Thymus (tissue), 11 donors: ENCODE results near the gene TPST2. TPM values are rescaled to one million over a fixed set of nuclear protein-coding genes. Genes with fewer than 3 reads are reported as not detected.
"Not testable (repeated sequence)": the region's sequence is repeated elsewhere in the genome, so short reads cannot be mapped to it uniquely, and the experiment has no call there.

Source experiments
- DNase-seq, 9 donors: peaks; one replicate each; pipeline ENCODE4 v3.0.0-alpha.2; 2013; ENCODE audit warnings: low spot score in 9 of 9, low read depth in 6 of 9, missing footprints in 1 of 9
- H3K27ac ChIP-seq, 2 donors: one replicate each; pipeline ENCODE4 v1.5.1; 2013; ENCODE audit warnings: control low read depth in 1 of 2, low read depth in 1 of 2, low read length in 1 of 2, mild to moderate bottlenecking in 1 of 2, moderate library complexity in 1 of 2
- H3K27me3 ChIP-seq, 2 donors: one replicate each; pipeline ENCODE4 v1.5.1; 2013; ENCODE audit warnings: low read length in 1 of 2; ENCODE audit not compliant: control insufficient read depth in 2 of 2, insufficient read depth in 1 of 2
- H3K36me3 ChIP-seq, 2 donors: one replicate each; pipeline ENCODE4 v1.5.1; 2013; ENCODE audit warnings: low read length in 1 of 2, mild to moderate bottlenecking in 1 of 2, moderate library complexity in 1 of 2; ENCODE audit not compliant: control insufficient read depth in 2 of 2, insufficient read depth in 2 of 2
- H3K4me1 ChIP-seq, 2 donors: one replicate each; pipeline ENCODE4 v1.5.1; 2013; ENCODE audit warnings: low read length in 2 of 2; ENCODE audit not compliant: control insufficient read depth in 2 of 2, insufficient read depth in 2 of 2
- H3K4me3 ChIP-seq, 2 donors: one replicate each; pipeline ENCODE4 v1.5.1; 2013; ENCODE audit warnings: low read length in 2 of 2, control low read depth in 1 of 2, mild to moderate bottlenecking in 1 of 2
- H3K9me3 ChIP-seq, 2 donors: one replicate each; pipeline ENCODE4 v1.5.1; 2013; ENCODE audit warnings: low read length in 1 of 2, mild to moderate bottlenecking in 1 of 2; ENCODE audit not compliant: control insufficient read depth in 2 of 2, insufficient read depth in 1 of 2
- WGBS: extraction: QIAGEN DNeasy Blood & Tissue Kit; methylation state at CpG from one replicate; pipeline ENCODE4 v1.1.7; 2013; 5-methylcytosine and 5-hydroxymethylcytosine counted together
- polyA plus RNA-seq: library from polyadenylated mRNA; stranded (reverse); fragments of 200-250 nt; gene quantifications from one replicate; pipeline ENCODE4 v1.2.3, GENCODE V29; 2013
- total RNA-seq: library from RNA; stranded (reverse); fragments of 120-200 nt; gene quantifications from one replicate; pipeline ENCODE4 v1.2.4, GENCODE V29; 2013
- donor health status: healthy.

TPST2 gene
- total and polyA plus RNA-seq, 2 donors = 17.0 to 20.3 TPM

DNA sequence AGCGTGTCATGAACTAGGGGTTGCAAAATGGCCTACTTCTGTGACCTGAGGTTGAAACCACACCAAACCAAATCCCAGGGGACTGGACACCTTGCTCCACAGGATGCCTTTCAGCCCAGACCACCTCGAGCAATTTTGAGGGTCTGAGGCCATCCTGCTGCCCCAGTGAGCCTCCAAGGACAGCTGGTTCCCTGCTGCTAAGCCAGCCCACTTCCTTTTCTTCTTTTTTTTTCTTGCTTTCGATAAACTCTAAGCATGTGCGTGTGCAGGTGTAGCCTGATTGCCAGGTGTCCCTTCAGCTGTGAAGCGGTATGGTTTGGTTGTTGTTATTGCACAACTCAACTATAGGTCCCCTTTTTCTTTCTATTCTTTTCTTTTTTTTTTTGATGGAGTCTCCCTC lies 25.2 kb upstream of the TPST2 start:
- H3K27me3 ChIP-seq = peaks cover 0 to 10% of the 10 kb centered on the region in 2 donors
- H3K27ac ChIP-seq = no peak overlapping the region
- H3K9me3 ChIP-seq = peaks cover 1 to 5% of the 10 kb centered on the region in 2 donors
- no peak overlapping the region for H3K4me3 ChIP-seq
- H3K36me3 ChIP-seq = no peaks in the 10 kb centered on the region
- DNase-seq = peak in 6 of 9 donors; percentile 25 to 73 (median 51)
- peaks cover 0 to 23% of the 10 kb centered on the region in 2 donors for H3K4me1 ChIP-seq
- 25% methylated on average over 5 of the region's 5 CpGs for WGBS

DNA sequence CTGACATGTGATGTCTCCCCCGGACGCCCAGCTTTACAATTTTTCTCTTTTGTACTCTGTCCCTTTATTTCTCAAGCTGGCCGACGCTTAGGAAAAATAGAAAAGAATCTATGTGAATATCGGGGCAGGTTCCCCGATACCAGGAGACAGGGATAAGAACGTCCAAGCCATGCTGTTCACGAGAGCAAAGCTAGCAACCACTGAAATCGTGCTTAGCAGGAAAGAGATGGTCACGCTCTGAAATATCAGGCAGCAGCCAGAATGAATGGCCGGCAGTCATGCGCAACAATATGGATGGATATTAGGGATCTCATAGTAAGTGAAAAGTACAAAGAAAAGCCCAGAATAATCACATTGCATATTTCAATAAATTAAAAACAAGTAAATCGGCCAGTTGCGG lies 24.4 kb upstream of the TPST2 start:
- Histone ChIP-seq H3K27me3 (peaks cover 0 to 10% of the 10 kb centered on the region in 2 donors), H3K27ac (no peak overlapping the region), H3K36me3 (no peaks in the 10 kb centered on the region), H3K4me1 (peaks cover 0 to 23% of the 10 kb centered on the region in 2 donors), H3K4me3 (no peak overlapping the region), H3K9me3 (peaks cover 1 to 5% of the 10 kb centered on the region in 2 donors)
- 94% methylated on average over 14 of the region's 14 CpGs for WGBS
- DNase-seq = no peak

DNA sequence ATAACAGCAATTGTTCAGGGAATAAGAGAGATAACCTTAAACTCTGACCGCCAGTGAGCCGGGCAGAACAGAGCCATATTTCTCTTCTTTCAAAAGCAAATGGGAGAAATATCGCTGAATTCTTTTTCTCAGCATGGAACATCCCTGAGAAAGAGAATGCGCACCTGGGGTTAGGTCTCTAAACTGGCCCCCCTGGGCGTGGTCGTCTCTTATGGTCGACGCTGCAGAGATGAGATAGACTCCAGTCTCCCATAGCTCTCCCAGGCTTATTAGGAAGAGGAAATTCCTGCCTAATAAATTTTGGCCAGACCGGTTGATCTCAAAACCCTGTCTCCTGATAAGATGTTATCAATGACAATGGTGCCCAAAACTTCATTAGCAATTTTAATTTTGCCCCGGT lies 23.8 kb upstream of the TPST2 start:
- H3K4me3 ChIP-seq, H3K9me3 ChIP-seq, H3K27ac ChIP-seq, H3K27me3 ChIP-seq, H3K36me3 ChIP-seq, DNase-seq: not testable (repeated sequence)
- H3K4me1 ChIP-seq = peaks cover 0 to 23% of the 10 kb centered on the region in 2 donors
- 78% methylated on average over 10 of the region's 10 CpGs for WGBS

DNA sequence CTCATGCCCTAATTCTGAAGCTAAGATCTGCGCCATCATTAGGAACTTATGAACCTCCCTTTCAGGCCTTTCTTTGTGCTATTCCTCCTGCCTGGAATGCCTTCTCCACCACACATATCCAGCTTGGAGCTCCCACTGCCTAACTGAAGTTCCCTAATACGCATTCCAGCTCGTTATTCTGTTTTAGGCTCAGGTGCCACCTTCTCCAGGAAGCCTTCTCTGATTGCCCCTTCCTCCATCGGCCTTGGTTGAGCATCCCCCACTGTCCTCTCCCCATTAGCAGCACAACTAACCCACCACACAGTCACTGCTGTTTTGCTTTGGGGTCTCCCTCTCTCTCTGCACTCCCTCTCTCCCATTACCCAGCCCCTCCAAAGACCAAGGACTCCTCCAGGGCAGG lies 22.7 kb upstream of the TPST2 start:
- WGBS = 99% methylated on average over 4 of the region's 4 CpGs
- peaks cover 1 to 5% of the 10 kb centered on the region in 2 donors for H3K9me3 ChIP-seq
- H3K27me3 ChIP-seq = peaks cover 0 to 10% of the 10 kb centered on the region in 2 donors
- H3K27ac ChIP-seq = no peak overlapping the region
- H3K36me3 ChIP-seq = no peaks in the 10 kb centered on the region
- peaks cover 0 to 16% of the 10 kb centered on the region in 2 donors for H3K4me1 ChIP-seq
- DNase-seq = no peak
- no peak overlapping the region for H3K4me3 ChIP-seq

DNA sequence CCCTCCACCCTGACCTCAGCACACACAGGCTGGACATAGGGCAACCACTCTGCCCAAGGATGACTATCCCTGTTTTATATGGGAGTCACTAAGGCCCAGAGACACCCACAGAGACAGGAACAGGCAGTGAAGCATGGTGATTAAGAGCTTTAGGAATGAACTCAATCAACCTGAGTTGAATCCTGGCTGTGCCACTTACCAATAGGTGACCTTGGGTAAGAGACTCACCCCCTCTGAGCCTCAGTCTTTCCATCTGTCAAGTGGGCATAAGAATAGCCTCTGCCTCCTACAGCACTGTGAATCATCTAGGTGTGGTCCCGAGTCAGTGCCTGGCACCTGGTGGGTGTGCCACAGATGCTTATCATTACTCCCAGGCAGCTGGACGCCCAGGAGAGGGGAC lies 21.1 kb upstream of the TPST2 start:
- H3K27ac ChIP-seq = no peak overlapping the region
- H3K4me1 ChIP-seq = peaks cover 0 to 6% of the 10 kb centered on the region in 2 donors
- H3K4me3 ChIP-seq = no peak overlapping the region
- no peak for DNase-seq
- peaks cover 0 to 10% of the 10 kb centered on the region in 2 donors for H3K27me3 ChIP-seq
- peaks cover 1 to 5% of the 10 kb centered on the region in 2 donors for H3K9me3 ChIP-seq
- no peaks in the 10 kb centered on the region for H3K36me3 ChIP-seq
- WGBS = 96% methylated on average over 2 of the region's 2 CpGs

DNA sequence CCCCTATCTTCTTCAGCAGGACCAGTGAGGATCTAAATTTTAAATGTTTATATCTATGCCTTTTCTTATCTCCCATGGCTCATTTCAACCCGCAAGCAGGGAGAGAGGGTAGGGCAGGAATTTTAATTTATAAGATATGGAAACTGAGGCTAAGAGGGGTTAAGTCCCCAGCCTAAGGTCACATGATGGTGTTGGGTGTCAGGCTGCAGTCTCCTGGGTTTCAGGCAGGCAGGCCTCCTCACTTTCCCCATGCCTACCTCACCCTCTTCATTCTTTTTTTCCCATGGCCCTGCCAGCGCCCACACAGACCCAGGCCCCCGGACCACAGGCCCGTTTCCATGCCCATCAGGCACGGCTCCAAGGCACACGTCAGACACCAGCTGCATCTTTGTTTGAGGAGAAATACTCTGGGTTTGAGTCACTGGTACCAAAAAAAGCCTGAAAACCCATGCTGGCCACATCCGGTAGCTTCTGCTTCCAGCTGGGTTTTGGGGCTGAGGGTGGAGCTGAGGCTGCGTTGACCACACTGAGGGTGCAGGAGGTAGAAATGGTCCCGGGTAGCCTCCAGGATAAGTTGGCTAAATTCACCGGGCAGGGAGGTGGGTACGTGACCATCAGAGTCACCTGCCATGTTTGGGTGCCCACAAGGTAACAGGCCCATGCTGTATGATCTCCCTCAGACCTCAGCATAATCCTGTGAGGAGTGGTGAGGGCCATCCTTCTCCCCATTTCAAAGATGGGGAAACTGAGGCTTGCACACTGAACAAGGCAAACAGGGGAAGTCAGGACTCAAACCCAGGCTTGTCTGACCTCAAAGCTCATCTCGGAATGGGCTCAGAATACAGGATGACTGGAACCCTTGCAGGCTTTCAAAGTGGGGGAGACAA lies 20.4 kb upstream of the TPST2 start:
- peak in 1 of 9 donors; percentile 47 for DNase-seq
- 77% methylated on average over 12 of the region's 12 CpGs for WGBS
- Histone ChIP-seq H3K27me3 (peaks cover 0 to 10% of the 10 kb centered on the region in 2 donors), H3K27ac (no peak overlapping the region), H3K4me1 (peaks cover 0 to 4% of the 10 kb centered on the region in 2 donors), H3K9me3 (peaks cover 1 to 5% of the 10 kb centered on the region in 2 donors), H3K4me3 (no peak overlapping the region), H3K36me3 (no peaks in the 10 kb centered on the region)

DNA sequence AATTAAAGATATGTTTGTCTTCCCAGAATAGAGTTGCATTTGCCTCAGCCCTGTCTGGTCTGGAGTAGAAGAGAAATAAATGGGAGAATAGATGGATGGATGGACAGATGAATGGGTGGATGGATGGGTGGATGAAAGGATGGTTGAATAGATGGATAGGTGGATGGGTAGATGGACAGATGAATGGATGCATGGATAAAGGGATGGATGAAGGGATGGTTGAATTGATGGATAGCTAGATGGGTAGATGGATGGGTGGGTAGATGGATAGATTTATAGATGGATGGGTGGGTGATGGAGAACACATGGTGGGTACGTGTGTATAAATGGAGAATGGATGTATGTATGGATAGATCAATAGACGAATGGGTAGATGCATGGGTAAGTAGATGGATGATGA lies 19.4 kb upstream of the TPST2 start:
- no peak overlapping the region for H3K27ac ChIP-seq
- no peak overlapping the region for H3K4me3 ChIP-seq
- H3K27me3 ChIP-seq = peaks cover 0 to 6% of the 10 kb centered on the region in 2 donors
- no peak for DNase-seq
- H3K9me3 ChIP-seq = no peaks in the 10 kb centered on the region
- H3K36me3 ChIP-seq = no peaks in the 10 kb centered on the region
- 97% methylated on average over 2 of the region's 2 CpGs for WGBS
- no peaks in the 10 kb centered on the region for H3K4me1 ChIP-seq

DNA sequence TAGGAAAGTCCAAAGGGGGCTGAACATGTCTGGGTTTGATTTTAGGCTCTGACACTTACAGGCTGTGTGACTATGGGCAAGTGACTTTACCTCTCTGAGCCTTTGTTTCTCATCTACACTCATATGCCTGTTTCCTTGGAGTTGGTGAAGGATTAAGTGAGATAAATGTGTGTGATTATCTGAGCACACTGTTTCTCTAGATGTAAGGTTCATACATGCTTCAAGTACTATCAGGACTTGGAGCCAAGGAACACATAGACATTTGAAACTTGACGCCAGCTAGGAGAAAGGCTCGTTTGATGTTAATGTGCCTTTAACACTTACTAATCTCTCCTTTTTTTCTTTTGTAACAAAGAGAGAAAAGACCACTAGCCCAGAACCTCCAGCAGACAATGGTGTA lies 18.2 kb upstream of the TPST2 start:
- 90% methylated on average over 2 of the region's 2 CpGs for WGBS
- Histone ChIP-seq H3K9me3 (no peaks in the 10 kb centered on the region), H3K4me1 (no peaks in the 10 kb centered on the region), H3K4me3 (no peak overlapping the region), H3K36me3 (no peaks in the 10 kb centered on the region), H3K27ac (no peak overlapping the region), H3K27me3 (peaks cover 0 to 4% of the 10 kb centered on the region in 2 donors)
- no peak for DNase-seq

DNA sequence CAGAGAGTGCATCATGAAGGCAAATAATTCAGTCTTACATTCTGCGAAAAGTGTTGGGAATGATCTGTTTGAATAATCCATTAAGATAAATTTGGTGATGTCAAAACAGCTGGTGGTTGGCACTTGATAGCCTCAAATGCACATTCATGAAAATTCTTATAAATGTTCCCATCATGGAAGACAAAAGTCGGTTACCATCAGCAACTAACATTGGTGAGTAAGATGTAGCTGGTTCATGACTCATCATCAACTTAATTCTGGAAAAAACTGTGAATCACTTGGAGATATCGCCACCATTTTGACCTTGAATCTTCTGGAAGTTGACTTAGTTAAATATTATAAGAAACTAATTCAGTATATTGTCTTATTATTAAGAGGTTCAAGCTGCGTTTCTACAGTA lies 16.7 kb upstream of the TPST2 start:
- no peaks in the 10 kb centered on the region for H3K36me3 ChIP-seq
- H3K27ac ChIP-seq = no peak overlapping the region
- no peak for DNase-seq
- H3K27me3 ChIP-seq = no peaks in the 10 kb centered on the region
- no peaks in the 10 kb centered on the region for H3K9me3 ChIP-seq
- no peaks in the 10 kb centered on the region for H3K4me1 ChIP-seq
- WGBS = 99% methylated on average over 4 of the region's 4 CpGs
- H3K4me3 ChIP-seq = no peak overlapping the region
